Measurements from ENCODE around the gene SLITRK2.

The SLITRK2 gene, protein sequence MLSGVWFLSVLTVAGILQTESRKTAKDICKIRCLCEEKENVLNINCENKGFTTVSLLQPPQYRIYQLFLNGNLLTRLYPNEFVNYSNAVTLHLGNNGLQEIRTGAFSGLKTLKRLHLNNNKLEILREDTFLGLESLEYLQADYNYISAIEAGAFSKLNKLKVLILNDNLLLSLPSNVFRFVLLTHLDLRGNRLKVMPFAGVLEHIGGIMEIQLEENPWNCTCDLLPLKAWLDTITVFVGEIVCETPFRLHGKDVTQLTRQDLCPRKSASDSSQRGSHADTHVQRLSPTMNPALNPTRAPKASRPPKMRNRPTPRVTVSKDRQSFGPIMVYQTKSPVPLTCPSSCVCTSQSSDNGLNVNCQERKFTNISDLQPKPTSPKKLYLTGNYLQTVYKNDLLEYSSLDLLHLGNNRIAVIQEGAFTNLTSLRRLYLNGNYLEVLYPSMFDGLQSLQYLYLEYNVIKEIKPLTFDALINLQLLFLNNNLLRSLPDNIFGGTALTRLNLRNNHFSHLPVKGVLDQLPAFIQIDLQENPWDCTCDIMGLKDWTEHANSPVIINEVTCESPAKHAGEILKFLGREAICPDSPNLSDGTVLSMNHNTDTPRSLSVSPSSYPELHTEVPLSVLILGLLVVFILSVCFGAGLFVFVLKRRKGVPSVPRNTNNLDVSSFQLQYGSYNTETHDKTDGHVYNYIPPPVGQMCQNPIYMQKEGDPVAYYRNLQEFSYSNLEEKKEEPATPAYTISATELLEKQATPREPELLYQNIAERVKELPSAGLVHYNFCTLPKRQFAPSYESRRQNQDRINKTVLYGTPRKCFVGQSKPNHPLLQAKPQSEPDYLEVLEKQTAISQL

DNA sequence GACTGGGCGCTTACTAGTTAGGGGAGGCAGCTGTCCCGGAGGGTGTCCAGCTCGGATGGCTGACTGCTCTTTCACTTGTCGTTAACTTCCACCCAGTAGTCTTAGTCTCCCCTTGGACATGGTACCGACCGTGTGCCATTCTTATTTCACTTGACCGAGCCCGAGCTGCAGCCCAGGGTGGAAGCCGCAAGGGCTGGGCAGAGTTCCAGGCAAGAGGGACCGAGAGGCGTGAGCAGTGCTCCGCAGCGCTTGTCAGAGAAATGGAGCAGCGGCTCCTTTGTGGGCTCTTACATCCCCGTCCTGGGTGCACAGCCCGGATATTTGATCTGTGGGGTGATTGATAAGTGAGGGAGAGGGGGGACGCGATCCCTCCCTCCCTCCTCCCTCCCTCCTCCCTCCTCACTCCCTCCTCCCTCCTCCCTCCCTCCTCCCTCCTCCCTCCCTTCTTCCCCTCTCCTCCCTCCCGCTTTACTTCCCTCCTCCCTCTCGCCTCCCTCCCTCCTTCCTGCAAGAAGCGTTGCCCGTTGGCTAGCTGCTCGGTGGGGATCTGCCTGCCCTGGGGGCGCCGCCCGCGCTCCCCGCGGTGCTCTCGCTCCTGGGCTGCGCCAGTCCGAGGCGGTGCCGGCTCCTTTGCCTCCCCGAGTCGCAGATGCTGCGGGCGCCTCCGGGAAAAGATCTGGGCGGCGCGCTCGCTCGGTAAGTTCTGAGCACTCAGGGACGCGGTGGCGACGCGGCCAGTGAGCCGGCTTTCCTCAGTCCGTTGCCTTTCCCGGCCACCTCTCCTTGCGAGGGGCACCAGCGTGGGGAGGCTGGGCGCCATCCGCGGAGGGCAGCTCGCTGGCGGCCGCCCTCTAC, at the start of gene SLITRK2:
TSS of gene SLITRK2 (plus strand) at position 499 of the 855 bp plus-strand sequence. CDS start 4,597 bp downstream, outside the sequence.
- in situ Hi-C loops (cut with HindIII; ENCODE audit: low sequenced_read_pairs) = no loop called here

- in situ Hi-C loops (cut with HindIII; ENCODE audit: low sequenced_read_pairs) = no loop called here
These were observed 44.6 kb upstream of the SLITRK2 start for GRCh38 chrX:145773006-145773405.

DNA sequence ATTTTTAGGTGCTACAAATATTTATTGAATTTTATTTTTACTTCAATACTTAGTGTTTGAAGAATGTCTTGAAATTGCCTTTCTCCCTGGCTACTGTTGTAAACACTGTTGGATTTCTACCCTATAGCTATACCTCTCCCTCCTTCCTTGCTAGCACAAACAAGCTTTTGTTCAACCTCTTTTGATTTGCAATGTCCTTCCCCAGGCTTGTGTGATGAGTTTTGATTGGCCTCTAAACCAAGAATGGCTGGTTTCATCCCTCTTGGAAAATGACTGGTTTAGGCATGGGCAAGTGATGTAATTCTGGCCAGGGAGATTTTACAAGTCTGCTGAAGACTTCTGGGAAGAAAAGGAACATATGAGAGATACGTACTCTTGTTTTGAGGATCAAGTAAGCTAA, 25.3 kb upstream of the SLITRK2 start:
- in situ Hi-C loops (cut with HindIII; ENCODE audit: low sequenced_read_pairs) = no loop called here

DNA sequence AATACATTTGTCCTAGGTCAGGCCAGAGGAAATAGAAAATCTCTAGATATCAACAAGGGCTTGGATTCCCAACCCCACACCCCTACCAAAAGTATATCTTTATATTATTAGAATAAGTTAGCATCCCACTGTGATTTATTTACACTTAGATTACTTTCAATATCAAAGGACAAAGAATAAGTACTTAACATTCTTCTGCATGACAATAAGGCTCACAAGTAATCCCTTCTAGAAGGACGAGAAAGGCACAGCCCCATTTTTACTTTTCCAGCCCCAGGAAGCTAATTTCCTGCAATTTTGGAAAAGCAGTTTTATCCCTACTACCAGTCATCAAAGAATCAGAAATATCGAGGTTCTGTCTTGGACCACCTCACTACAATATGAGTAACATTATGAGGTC, 14.1 kb upstream of the SLITRK2 start:
- in situ Hi-C loops (cut with HindIII; ENCODE audit: low sequenced_read_pairs) = no loop called here

- in situ Hi-C loops (cut with HindIII; ENCODE audit: low sequenced_read_pairs) = no loop called here
These were observed 4.5 kb upstream of the SLITRK2 start for GRCh38 chrX:145813081-145813480.

DNA sequence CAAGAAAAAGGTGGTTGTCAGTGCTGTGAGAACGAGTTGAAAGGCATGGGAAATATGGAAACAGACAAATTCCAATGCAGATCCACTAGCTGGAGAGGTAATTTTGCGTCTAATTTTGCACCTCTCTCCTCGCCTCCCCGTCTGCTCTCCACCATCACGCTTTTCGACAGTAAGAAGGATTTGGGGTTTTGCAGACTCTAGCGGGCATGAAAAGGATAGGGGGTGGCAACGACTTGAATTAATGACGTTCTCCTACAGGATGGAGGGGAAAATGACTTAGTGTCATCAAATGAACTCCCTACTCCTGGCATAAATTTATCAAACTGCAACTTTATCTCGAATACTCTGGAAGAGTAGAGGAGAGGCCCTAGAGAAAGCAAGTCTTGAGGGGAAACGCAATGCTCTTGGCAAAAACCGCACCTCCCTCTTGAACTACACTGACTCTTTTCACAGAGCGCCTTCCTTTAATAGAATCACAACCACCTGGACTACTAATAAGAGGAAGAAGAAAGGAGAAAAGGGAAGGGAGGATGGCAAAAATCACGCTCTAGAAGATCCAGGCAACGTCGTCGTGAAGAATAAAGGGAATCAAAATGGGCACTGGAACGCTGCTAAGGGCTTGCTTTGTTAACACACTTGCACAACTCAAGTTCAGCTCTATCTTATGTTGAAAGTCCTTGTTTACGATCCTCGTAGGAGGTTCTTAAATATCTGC, 871 bp upstream of the SLITRK2 start:
- in situ Hi-C loops (cut with HindIII; ENCODE audit: low sequenced_read_pairs) = no loop called here

DNA sequence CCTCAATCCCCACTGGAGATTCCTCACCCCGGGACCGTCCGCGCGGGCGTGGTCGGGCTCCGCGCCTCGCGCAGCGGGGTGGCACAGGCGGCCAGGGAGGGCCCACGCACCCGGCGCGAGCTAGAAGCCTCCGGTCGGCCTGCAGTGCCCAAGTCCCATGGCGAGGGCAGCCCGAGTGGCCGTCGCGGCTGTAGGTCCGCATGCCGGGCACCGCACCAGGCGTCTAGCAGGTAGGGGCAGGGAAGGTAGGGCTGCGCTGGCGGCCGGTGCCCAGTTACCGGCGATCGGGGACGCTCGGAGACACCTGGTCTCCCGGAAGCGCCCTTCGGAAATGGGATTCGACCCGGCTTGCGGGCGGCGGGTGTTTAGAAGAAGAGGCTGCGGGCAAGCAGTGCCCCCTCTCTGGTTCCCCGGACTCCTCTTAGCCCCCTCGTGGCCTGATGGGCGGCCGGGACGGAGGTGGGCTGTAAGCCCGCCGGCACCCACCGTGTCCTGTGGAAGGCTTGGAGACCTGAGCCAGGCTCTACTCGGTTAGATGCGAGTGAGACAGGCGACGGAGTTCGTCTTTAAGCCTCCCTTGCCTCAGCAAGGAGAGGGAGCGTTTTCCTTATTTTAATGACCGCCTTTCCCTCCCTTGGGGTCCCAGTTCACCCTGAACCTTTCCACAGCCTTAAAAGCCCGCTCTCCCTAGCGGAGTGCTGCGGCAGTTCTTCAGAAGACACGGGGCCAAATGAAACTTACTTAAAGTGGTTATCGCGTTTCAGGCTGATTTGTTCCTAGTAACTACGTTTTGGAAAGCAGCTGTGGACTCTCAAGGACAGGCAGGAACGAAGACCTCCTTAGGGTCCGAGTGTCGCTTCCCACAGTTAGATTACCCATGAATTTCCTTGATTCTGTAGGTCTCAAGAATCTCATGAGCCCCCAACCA, 821 bp downstream of the SLITRK2 start:
- in situ Hi-C loops (cut with HindIII; ENCODE audit: low sequenced_read_pairs) = no loop called here

GRCh38 chrX:145820825-145821224, 3.2 kb downstream of the SLITRK2 start:
- in situ Hi-C loops (cut with HindIII; ENCODE audit: low sequenced_read_pairs) = no loop called here

GRCh38 chrX:145821291-145821897, 3.8 kb downstream of the SLITRK2 start:
- in situ Hi-C loops (cut with HindIII; ENCODE audit: low sequenced_read_pairs) = no loop called here

GRCh38 chrX:145821898-145822571, 4.4 kb downstream of the SLITRK2 start:
- in situ Hi-C loops (cut with HindIII; ENCODE audit: low sequenced_read_pairs) = no loop called here

DNA sequence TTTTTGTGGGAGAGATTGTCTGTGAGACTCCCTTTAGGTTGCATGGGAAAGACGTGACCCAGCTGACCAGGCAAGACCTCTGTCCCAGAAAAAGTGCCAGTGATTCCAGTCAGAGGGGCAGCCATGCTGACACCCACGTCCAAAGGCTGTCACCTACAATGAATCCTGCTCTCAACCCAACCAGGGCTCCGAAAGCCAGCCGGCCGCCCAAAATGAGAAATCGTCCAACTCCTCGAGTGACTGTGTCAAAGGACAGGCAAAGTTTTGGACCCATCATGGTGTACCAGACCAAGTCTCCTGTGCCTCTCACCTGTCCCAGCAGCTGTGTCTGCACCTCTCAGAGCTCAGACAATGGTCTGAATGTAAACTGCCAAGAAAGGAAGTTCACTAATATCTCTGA, 5.5 kb downstream of the SLITRK2 start:
- in situ Hi-C loops (cut with HindIII; ENCODE audit: low sequenced_read_pairs) = no loop called here

GRCh38 chrX:145825896-145826295, 8.3 kb downstream of the SLITRK2 start:
- in situ Hi-C loops (cut with HindIII; ENCODE audit: low sequenced_read_pairs) = no loop called here

DNA sequence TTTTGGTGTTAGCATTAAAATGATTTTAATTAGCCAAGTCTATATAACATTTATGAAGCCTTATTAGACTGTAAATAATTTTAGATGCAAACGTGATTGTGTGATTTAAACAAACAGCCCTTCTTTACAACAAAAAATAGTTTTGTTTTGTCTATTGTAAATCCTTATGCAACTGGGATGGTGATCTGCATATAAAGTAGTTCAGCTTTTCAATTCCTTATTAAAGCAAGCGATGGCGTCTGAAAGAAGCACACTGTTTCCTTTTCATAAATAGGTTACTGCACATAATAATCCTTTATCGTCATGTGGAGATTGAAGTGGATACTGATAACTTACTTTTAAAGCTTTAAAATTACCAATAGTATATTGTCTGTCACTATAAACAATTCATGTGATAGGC, 8.8 kb downstream of the SLITRK2 start:
- in situ Hi-C loops (cut with HindIII; ENCODE audit: low sequenced_read_pairs) = no loop called here

GRCh38 chrX:145832796-145833195, 15.2 kb downstream of the SLITRK2 start:
- in situ Hi-C loops (cut with HindIII; ENCODE audit: low sequenced_read_pairs) = no loop called here

GRCh38 chrX:145840531-145840930, 22.9 kb downstream of the SLITRK2 start:
- in situ Hi-C loops (cut with HindIII; ENCODE audit: low sequenced_read_pairs) = no loop called here

GRCh38 chrX:145843146-145843904, 25.7 kb downstream of the SLITRK2 start:
- in situ Hi-C loops (cut with HindIII; ENCODE audit: low sequenced_read_pairs) = no loop called here

- in situ Hi-C loops (cut with HindIII; ENCODE audit: low sequenced_read_pairs) = no loop called here
These were observed 27.3 kb downstream of the SLITRK2 start for GRCh38 chrX:145844886-145845285.

DNA sequence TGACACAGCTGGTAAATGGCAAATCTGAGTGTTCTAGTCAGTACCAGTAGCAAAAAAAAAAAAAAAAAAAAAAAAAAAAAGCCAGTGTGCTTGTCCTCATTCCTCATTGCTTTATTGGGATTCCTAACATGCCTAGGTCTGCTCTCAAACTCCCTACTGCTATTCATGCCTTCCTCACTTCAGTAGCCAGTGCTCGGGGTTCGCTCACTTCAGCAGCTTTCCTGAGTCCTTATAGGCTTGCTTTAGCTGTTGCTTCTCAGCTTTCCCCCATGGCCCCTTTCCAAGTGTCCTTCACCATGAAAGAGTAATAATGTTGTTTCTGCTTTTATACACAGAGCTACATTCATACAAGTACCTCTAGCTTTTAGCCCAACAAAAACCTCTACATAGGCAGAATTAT, 30.8 kb downstream of the SLITRK2 start:
- in situ Hi-C loops (cut with HindIII; ENCODE audit: low sequenced_read_pairs) = no loop called here
